ENCODE results near the gene HPN.
"Not testable (repeated sequence)": the region's sequence is repeated elsewhere in the genome, so short reads cannot be mapped to it uniquely, and the experiment has no call there.

The HPN gene

DNA sequence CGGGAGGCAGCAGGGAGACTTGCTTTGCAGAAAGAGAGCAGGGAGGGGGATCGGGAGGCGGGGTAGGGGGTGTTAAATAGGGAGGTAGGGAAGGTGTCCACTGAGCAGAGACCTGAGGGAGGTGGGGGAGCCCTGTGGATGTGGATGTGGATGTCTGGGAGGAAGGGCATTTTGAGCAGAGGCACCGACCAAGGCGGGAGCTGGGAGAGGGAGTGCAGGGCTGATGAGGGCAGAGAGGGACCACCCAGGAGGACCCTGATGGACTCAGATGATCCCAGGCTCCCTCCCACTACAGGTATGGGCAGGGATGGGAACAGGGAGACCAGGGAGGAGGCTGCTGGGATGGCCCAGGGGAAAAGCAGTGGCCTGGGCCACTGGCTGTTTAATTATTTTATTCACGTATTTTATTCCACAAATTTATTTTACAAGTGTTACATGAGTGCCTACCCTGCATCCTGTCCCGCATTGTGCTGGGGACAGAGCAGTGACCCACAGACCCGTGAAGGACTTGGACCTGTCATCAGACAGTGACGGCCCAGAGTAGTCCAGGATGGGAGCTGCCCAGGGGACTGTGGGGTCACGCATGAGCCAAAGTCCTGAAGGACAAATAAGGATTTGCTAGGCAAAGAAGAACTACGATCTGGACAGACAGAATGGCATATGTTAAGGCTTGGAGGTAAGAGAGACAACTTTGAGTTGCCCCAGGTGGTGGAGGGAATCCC is 36.1 kb upstream of the HPN start:
- no peak for DNase-seq (ENCODE audit: low read depth in 2 of 2)
- TF ChIP-seq, protein P1, sequence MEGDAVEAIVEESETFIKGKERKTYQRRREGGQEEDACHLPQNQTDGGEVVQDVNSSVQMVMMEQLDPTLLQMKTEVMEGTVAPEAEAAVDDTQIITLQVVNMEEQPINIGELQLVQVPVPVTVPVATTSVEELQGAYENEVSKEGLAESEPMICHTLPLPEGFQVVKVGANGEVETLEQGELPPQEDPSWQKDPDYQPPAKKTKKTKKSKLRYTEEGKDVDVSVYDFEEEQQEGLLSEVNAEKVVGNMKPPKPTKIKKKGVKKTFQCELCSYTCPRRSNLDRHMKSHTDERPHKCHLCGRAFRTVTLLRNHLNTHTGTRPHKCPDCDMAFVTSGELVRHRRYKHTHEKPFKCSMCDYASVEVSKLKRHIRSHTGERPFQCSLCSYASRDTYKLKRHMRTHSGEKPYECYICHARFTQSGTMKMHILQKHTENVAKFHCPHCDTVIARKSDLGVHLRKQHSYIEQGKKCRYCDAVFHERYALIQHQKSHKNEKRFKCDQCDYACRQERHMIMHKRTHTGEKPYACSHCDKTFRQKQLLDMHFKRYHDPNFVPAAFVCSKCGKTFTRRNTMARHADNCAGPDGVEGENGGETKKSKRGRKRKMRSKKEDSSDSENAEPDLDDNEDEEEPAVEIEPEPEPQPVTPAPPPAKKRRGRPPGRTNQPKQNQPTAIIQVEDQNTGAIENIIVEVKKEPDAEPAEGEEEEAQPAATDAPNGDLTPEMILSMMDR (IDR thresholded peaks at IDR 0.05; ENCODE audit: low read depth, low read length), result no peak
- no peak overlapping the region for H3K4me3 ChIP-seq (replicated peaks in 1 of 2; ENCODE audit: low read depth in 2 of 2, low read length in 2 of 2)

DNA sequence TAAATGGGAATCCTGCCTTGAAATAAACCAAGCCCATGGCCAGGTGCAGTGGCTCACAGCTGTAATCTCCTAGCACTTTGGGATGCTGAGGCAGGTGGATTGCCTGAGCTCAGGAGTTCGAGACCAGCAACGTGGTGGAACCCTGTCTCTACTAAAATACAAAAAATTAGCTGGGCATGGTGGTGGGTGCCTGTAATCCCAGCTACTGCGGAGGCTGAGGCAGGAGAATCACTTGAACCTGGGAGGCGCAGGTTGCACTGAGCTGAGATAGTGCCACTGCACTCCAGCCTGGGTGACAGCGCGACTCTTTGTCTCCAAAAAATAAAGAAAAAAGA is 35.5 kb upstream of the HPN start:
- H3K4me3 ChIP-seq (replicated peaks in 1 of 2; ENCODE audit: low read depth in 2 of 2, low read length in 2 of 2); DNase-seq (ENCODE audit: low read depth in 2 of 2): not testable (repeated sequence)

DNA sequence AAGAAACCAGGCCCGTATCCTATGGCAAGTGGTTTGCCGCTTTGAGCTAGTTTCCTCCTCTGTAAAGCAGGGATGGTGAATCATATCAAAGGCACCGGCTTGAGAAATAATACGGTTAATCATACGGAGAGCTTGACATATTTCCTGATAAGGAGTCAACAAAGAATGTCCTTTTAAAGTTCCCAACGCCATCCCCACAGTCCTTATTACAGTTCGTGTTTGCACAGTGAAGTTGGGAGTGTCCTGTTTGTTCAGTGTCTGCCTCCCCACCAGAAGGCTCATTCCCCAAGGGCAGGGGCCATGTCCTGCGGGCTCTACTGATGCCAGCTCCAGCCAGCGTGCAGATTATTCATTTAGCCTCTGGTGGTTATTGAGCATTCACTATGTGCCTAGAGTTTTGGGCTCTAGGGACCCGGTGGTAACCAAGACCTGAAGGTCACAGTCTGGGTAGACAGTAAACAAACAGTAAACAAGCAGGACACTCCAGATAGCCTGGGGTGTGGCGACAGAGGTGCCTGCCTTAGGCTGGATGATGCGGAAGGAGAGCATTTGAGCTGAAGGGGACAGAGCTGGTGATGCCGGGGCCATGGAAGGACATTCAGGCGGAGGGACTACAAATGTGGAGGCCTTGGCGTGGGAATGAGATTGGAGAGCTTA is 35.1 kb upstream of the HPN start:
- no peak overlapping the region for H3K4me3 ChIP-seq (replicated peaks in 1 of 2; ENCODE audit: low read depth in 2 of 2, low read length in 2 of 2)
- TF ChIP-seq, protein P1 (IDR thresholded peaks at IDR 0.05; ENCODE audit: low read depth, low read length), result no peak
- peak; percentile 81 to 90 for DNase-seq (ENCODE audit: low read depth in 2 of 2)

DNA sequence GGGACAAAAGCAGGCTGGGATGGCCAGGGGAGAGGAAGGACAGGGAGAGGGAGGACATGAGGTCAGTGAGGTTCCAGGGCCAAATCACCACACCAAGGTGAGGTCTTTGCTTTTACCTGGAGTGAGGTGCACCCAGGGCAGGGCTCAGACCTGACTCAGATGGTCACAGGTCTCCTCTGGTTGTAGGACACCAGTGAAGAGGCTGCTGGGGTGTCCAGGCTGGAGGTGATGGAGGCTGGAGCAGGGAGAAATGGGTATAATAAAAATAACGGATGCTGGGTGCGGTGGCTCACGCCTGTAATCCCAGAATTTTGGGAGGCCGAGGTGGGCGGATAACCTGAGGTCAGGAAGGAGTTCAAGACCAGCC is 34.5 kb upstream of the HPN start:
- no peak overlapping the region for H3K4me3 ChIP-seq (replicated peaks in 1 of 2; ENCODE audit: low read depth in 2 of 2, low read length in 2 of 2)
- DNase-seq (ENCODE audit: low read depth in 2 of 2), result no peak
- TF ChIP-seq, protein P1 (IDR thresholded peaks at IDR 0.05; ENCODE audit: low read depth, low read length), result no peak

DNA sequence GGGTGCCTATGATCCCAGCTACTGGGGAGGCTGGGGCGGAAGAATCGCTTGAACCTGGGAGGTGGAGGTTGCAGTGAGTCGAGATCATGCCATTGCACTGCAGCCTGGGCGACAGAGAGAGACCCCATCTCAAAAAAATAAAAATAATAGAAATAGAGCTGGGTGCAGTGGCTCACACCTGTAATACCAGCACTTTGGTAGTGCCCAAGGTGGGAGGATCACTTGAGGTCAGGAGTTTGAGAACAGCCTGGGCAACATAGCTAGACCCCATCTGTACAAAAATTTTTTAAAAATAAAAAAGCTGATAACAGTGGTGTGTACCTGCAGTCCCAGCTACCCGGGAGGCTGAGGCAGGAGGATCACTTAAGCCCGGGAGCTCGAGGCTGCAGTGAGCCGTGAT is 34.1 kb upstream of the HPN start:
- not testable (repeated sequence) for DNase-seq (ENCODE audit: low read depth in 2 of 2); H3K4me3 ChIP-seq (replicated peaks in 1 of 2; ENCODE audit: low read depth in 2 of 2, low read length in 2 of 2)

DNA sequence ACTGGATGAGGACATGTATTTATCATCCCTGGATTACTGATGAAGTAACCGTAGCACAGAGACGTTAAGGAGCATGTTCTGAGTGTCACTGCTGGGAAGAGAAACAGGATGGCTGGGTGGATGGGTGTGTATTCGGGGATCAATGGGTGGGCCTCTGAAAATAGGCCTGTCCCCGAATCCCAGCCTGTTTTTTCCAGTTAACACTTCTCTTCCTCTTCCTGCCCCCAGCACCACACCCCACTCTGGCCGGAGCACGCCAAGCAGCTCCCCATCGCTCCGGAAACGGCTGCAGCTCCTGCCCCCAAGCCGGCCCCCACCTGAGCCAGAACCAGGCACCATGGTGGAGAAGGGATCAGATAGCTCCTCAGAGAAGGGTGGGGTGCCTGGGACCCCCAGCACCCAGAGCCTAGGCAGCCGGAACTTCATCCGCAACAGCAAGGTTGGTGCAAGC is 32.6 kb upstream of the HPN start:
- DNase-seq (ENCODE audit: low read depth in 2 of 2), result no peak
- H3K4me3 ChIP-seq (replicated peaks in 1 of 2; ENCODE audit: low read depth in 2 of 2, low read length in 2 of 2), result no peak overlapping the region
- TF ChIP-seq, protein P1 (IDR thresholded peaks at IDR 0.05; ENCODE audit: low read depth, low read length), result no peak

DNA sequence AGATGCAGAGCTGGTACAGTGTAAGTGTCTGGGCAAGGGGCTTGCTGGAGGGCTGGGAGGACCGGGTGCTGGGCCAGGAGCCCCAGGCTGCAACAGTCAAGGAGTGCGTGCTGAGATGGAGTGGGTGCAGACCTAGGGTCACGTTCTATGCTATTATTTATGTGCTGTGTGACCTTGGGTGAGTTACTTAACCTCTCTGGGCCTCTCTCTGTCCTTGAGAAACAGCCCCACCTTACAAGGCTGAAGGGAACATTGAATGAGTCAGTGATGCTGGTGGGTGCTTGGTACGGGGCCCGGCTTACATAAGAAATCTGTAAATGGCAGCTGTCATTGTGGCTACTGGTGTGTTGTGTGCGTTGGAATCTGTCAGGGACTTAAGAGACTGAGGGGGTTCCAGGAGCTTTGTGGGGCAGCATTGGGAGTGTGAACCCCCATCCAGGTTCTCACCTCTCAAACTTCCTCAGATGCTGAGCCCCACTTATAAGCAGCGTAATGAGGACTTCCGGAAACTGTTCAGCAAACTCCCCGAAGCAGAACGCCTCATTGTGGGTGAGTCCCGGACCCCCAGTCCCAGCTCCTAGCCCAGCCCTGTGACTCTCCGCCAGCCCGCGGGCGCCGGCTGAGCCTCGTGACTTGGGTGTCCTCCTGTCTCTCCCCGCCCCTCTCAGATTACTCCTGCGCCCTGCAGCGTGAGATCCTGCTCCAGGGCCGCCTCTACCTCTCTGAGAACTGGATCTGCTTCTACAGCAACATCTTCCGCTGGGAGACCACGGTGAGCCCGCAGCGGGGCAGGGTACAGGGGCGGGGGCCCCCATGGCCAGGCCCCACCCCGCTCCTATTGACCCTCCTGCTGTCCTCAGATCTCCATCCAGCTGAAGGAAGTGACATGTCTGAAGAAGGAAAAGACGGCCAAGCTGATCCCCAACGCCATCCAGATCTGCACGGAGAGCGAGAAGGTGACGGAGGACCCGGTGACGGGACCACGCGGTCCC is 31.8 kb upstream of the HPN start:
- TF ChIP-seq, protein P1 (IDR thresholded peaks at IDR 0.05; ENCODE audit: low read depth, low read length), result no peak
- no peak for DNase-seq (ENCODE audit: low read depth in 2 of 2)
- H3K4me3 ChIP-seq (replicated peaks in 1 of 2; ENCODE audit: low read depth in 2 of 2, low read length in 2 of 2), result no peak overlapping the region

Data from cardiac fibroblast (primary cell).